HAP-1 (cell line): ENCODE measurements around the gene PRR29.

ENCODE experiments used
- DNase-seq, 2 experiments: peaks; one replicate each; pipeline ENCODE4 v3.0.0-alpha.2; 2016 to 2020; ENCODE audit warnings: low spot score in 2 of 2
- H3K27me3 ChIP-seq: fragments of 250-450 bp; sonication (Bioruptor Pico); 2 replicates; pipeline ENCODE4 v1.5.1; 2020; ENCODE audit warnings: low read depth, mild to moderate bottlenecking, moderate library complexity
- H3K36me3 ChIP-seq: fragments of 250-450 bp; sonication (Bioruptor Pico); replicated peaks from 2 replicates; pipeline ENCODE4 v1.5.1; 2020; ENCODE audit warnings: mild to moderate bottlenecking
- H3K4me1 ChIP-seq: fragments of 250-450 bp; sonication (Bioruptor Pico); 2 replicates; pipeline ENCODE4 v1.5.1; 2020; ENCODE audit warnings: mild to moderate bottlenecking
- H3K4me3 ChIP-seq: fragments of 250-450 bp; sonication (Bioruptor Pico); 2 replicates; pipeline ENCODE4 v1.5.1; 2020; ENCODE audit warnings: mild to moderate bottlenecking, moderate library complexity
- H3K9me3 ChIP-seq: fragments of 250-450 bp; sonication (Bioruptor Pico); 2 replicates; pipeline ENCODE4 v1.5.1; 2020; ENCODE audit warnings: mild to moderate bottlenecking, moderate library complexity
- in situ Hi-C: fragments of 300-500 bp; cut with MboI; formaldehyde crosslinking; loops from 3 replicates; pipeline ENCODE4 v1.14.3; 2020; ENCODE audit warnings: low sequenced_read_pairs, inconsistent platforms, mixed read lengths

The PRR29 gene

GRCh38 chr17:63998050-63998720, at the start of gene PRR29:
Gene PRR29 (plus strand): TSS chr17:63998351. CDS start chr17:63998365, 14 bp downstream.
- Histone ChIP-seq H3K4me1 (no peaks in the 10 kb centered on the region), H3K9me3 (no peaks in the 10 kb centered on the region), H3K4me3 (peak within 1 kb of the TSS; percentile 36), H3K36me3 (no peaks in the 10 kb centered on the region), H3K27me3 (peaks cover 17% of the 10 kb centered on the region; the same call in 1 of the 2 replicates)
- DNase-seq = peak; percentile 47 to 81
- in situ Hi-C loops = no loop called here

- Histone ChIP-seq H3K4me1 (no peaks in the 10 kb centered on the region), H3K27me3 (no peaks in the 10 kb centered on the region), H3K36me3 (no peaks in the 10 kb centered on the region), H3K4me3 (no peak overlapping the region), H3K9me3 (no peaks in the 10 kb centered on the region)
- in situ Hi-C loops = no loop called here
- DNase-seq = no peak
Measured at GRCh38 chr17:63948521-63948920, 49.6 kb upstream of the PRR29 start.

GRCh38 chr17:63949576-63950250, 48.4 kb upstream of the PRR29 start:
- H3K9me3 ChIP-seq = no peaks in the 10 kb centered on the region
- H3K4me1 ChIP-seq = no peaks in the 10 kb centered on the region
- no peak for DNase-seq
- H3K4me3 ChIP-seq = no peak overlapping the region
- 0 out of 2 replicates have a peak, but pooled peaks cover 3% of the 10 kb centered on the region for H3K27me3 ChIP-seq
- in situ Hi-C loops = no loop called here
- no peaks in the 10 kb centered on the region for H3K36me3 ChIP-seq

GRCh38 chr17:63950940-63951907, 46.9 kb upstream of the PRR29 start:
- in situ Hi-C loops = no loop called here
- H3K36me3 ChIP-seq = no peaks in the 10 kb centered on the region
- peak in 1 of 2 experiments; percentile 46 for DNase-seq
- H3K9me3 ChIP-seq = no peaks in the 10 kb centered on the region
- no peak overlapping the region for H3K4me3 ChIP-seq
- H3K27me3 ChIP-seq = 0 out of 2 replicates have a peak, but pooled peaks cover 3% of the 10 kb centered on the region
- H3K4me1 ChIP-seq = no peaks in the 10 kb centered on the region

GRCh38 chr17:63954402-63955063, 43.6 kb upstream of the PRR29 start:
- in situ Hi-C loops = no loop called here
- H3K4me1 ChIP-seq = no peaks in the 10 kb centered on the region
- no peaks in the 10 kb centered on the region for H3K9me3 ChIP-seq
- no peak overlapping the region for H3K4me3 ChIP-seq
- no peak for DNase-seq
- H3K36me3 ChIP-seq = no peaks in the 10 kb centered on the region
- 0 out of 2 replicates have a peak, but pooled peaks cover 3% of the 10 kb centered on the region for H3K27me3 ChIP-seq

- in situ Hi-C loops = no loop called here
Measured at GRCh38 chr17:63955232-63955631, 42.9 kb upstream of the PRR29 start.

GRCh38 chr17:63955791-63956190, 42.4 kb upstream of the PRR29 start:
- H3K27me3 ChIP-seq = 0 out of 2 replicates have a peak, but pooled peaks cover 3% of the 10 kb centered on the region
- no peak for DNase-seq
- no peaks in the 10 kb centered on the region for H3K9me3 ChIP-seq
- in situ Hi-C loops = no loop called here
- H3K4me3 ChIP-seq = no peak overlapping the region
- H3K36me3 ChIP-seq = no peaks in the 10 kb centered on the region
- no peaks in the 10 kb centered on the region for H3K4me1 ChIP-seq

More at GRCh38 chr17:63955232-63955631, 42.9 kb upstream of the PRR29 start:
- Histone ChIP-seq H3K4me3 (no peak overlapping the region), H3K9me3 (no peaks in the 10 kb centered on the region), H3K4me1 (no peaks in the 10 kb centered on the region), H3K27me3 (0 out of 2 replicates have a peak, but pooled peaks cover 3% of the 10 kb centered on the region), H3K36me3 (no peaks in the 10 kb centered on the region)
- DNase-seq = no peak

- Histone ChIP-seq H3K27me3 (0 out of 2 replicates have a peak, but pooled peaks cover 3% of the 10 kb centered on the region), H3K9me3 (no peaks in the 10 kb centered on the region), H3K4me3 (no peak overlapping the region), H3K4me1 (no peaks in the 10 kb centered on the region), H3K36me3 (no peaks in the 10 kb centered on the region)
- in situ Hi-C loops = no loop called here
- no peak for DNase-seq
Measured at GRCh38 chr17:63956296-63956920, 41.7 kb upstream of the PRR29 start.

GRCh38 chr17:63960006-63960405, 38.1 kb upstream of the PRR29 start:
- Histone ChIP-seq H3K4me3 (no peak overlapping the region), H3K9me3 (no peaks in the 10 kb centered on the region), H3K4me1 (no peaks in the 10 kb centered on the region), H3K36me3 (no peaks in the 10 kb centered on the region), H3K27me3 (no peaks in the 10 kb centered on the region)
- in situ Hi-C loops = no loop called here
- no peak for DNase-seq

GRCh38 chr17:63960430-63960829, 37.7 kb upstream of the PRR29 start:
- no peaks in the 10 kb centered on the region for H3K9me3 ChIP-seq
- no peak overlapping the region for H3K4me3 ChIP-seq
- no peak for DNase-seq
- no peaks in the 10 kb centered on the region for H3K36me3 ChIP-seq
- H3K4me1 ChIP-seq = no peaks in the 10 kb centered on the region
- no peaks in the 10 kb centered on the region for H3K27me3 ChIP-seq
- in situ Hi-C loops = no loop called here

GRCh38 chr17:63961355-63962212, 36.6 kb upstream of the PRR29 start:
- peak; percentile 4 to 82 for DNase-seq
- Histone ChIP-seq H3K36me3 (no peaks in the 10 kb centered on the region), H3K4me3 (no peak overlapping the region), H3K9me3 (no peaks in the 10 kb centered on the region), H3K4me1 (no peaks in the 10 kb centered on the region), H3K27me3 (no peaks in the 10 kb centered on the region)
- in situ Hi-C loops = no loop called here

GRCh38 chr17:63962298-63962744, 35.8 kb upstream of the PRR29 start:
- Histone ChIP-seq H3K4me3 (no peak overlapping the region), H3K9me3 (no peaks in the 10 kb centered on the region), H3K27me3 (no peaks in the 10 kb centered on the region), H3K36me3 (no peaks in the 10 kb centered on the region), H3K4me1 (no peaks in the 10 kb centered on the region)
- in situ Hi-C loops = no loop called here
- DNase-seq = no peak
